HepG2 (cell line): Measurements from ENCODE around the gene CNNM2. TPM values are rescaled to one million over a fixed set of nuclear protein-coding genes. Genes with fewer than 3 reads are reported as not detected.
A peak's percentile ranks its signal among the peaks of the same experiment; 100 is the strongest.

Source experiments
- AGO1 ChIP-seq: fragments of 200-400 bp; formaldehyde crosslinking; IDR thresholded peaks from 2 replicates; pipeline ENCODE4 v1.6.1; 2017; ENCODE audit warnings: mild to moderate bottlenecking, low read depth, low read length, moderate library complexity; ENCODE audit not compliant: poor library complexity, severe bottlenecking
- ARID2 ChIP-seq: sonication (generic); formaldehyde crosslinking; IDR thresholded peaks from 2 replicates; pipeline ENCODE4 v1.8.1; 2022; ENCODE audit warnings: mild to moderate bottlenecking, missing genetic modification reagents, borderline replicate concordance
- DZIP1 ChIP-seq: sonication (generic); formaldehyde crosslinking; IDR thresholded peaks from 2 replicates; pipeline ENCODE4 v1.5.0; 2020; ENCODE audit warnings: mild to moderate bottlenecking, missing genetic modification reagents
- ETS1 ChIP-seq: sonication (generic); formaldehyde crosslinking; IDR thresholded peaks from 2 replicates; pipeline ENCODE4 v1.4.0; 2020; ENCODE audit warnings: missing genetic modification reagents
- GATAD2A ChIP-seq: IDR thresholded peaks from 2 replicates; pipeline ENCODE4 v1.6.1; 2016
- GTF3A ChIP-seq: sonication (generic); formaldehyde crosslinking; conservative IDR thresholded peaks from 2 replicates; pipeline ENCODE4 v1.4.0; 2020; ENCODE audit warnings: mild to moderate bottlenecking, missing genetic modification reagents
- HNRNPL ChIP-seq: fragments of 200-400 bp; formaldehyde crosslinking; IDR thresholded peaks from 2 replicates; pipeline ENCODE4 v1.6.1; 2017; ENCODE audit warnings: mild to moderate bottlenecking, low read depth, low read length
- ISX ChIP-seq: sonication (generic); formaldehyde crosslinking; conservative IDR thresholded peaks from 2 replicates; pipeline ENCODE4 v1.5.0; 2020; ENCODE audit warnings: missing genetic modification reagents
- JUND ChIP-seq: sonication (generic); formaldehyde crosslinking; IDR thresholded peaks from 2 replicates; pipeline ENCODE4 v1.8.0; 2022; ENCODE audit warnings: mild to moderate bottlenecking, missing genetic modification reagents
- KMT2A ChIP-seq: sonication (generic); formaldehyde crosslinking; IDR thresholded peaks from 2 replicates; pipeline ENCODE4 v1.4.0; 2020; ENCODE audit warnings: missing genetic modification reagents
- MLX ChIP-seq: IDR thresholded peaks from 2 replicates; pipeline ENCODE4 v1.6.1; 2016
- MTA1 ChIP-seq: sonication (generic); formaldehyde crosslinking; IDR thresholded peaks from 2 replicates; pipeline ENCODE4 v1.4.0; 2020; ENCODE audit warnings: missing genetic modification reagents, mild to moderate bottlenecking, borderline replicate concordance
- REST ChIP-seq, 2 experiments: IDR thresholded peaks; 2 replicates each; pipeline ENCODE4 v1.6.1; 2011 to 2012; ENCODE audit warnings: low read length in 2 of 2, borderline replicate concordance in 1 of 2, low read depth in 1 of 2, mild to moderate bottlenecking in 1 of 2, moderate library complexity in 1 of 2
- SP140L ChIP-seq: sonication (generic); formaldehyde crosslinking; IDR thresholded peaks from 2 replicates; pipeline ENCODE4 v1.4.0; 2020; ENCODE audit warnings: missing genetic modification reagents, borderline replicate concordance
- ZIK1 ChIP-seq: sonication (generic); formaldehyde crosslinking; IDR thresholded peaks from 2 replicates; pipeline ENCODE4 v1.5.0; 2020; ENCODE audit warnings: mild to moderate bottlenecking, low read depth, missing genetic modification reagents, borderline replicate concordance
- ZNF275 ChIP-seq: sonication (generic); formaldehyde crosslinking; IDR thresholded peaks from 2 replicates; pipeline ENCODE4 v1.8.0; 2022; ENCODE audit warnings: missing genetic modification reagents, mild to moderate bottlenecking, inconsistent platforms, borderline replicate concordance
- ZNF432 ChIP-seq: sonication (generic); formaldehyde crosslinking; IDR thresholded peaks from 2 replicates; pipeline ENCODE4 v1.5.0; 2020; ENCODE audit warnings: missing genetic modification reagents, mild to moderate bottlenecking, borderline replicate concordance
- ZNF713 ChIP-seq: sonication (generic); formaldehyde crosslinking; IDR thresholded peaks from 2 replicates; pipeline ENCODE4 v1.4.0; 2020; ENCODE audit warnings: mild to moderate bottlenecking, missing genetic modification reagents
- ZNF776 ChIP-seq: sonication (generic); formaldehyde crosslinking; IDR thresholded peaks from 2 replicates; pipeline ENCODE4 v1.4.0; 2020; ENCODE audit warnings: mild to moderate bottlenecking, missing genetic modification reagents
- ZNF777 ChIP-seq: sonication (generic); formaldehyde crosslinking; IDR thresholded peaks from 2 replicates; pipeline ENCODE4 v1.4.0; 2020; ENCODE audit warnings: missing genetic modification reagents
- ZSCAN22 ChIP-seq: sonication (generic); formaldehyde crosslinking; IDR thresholded peaks from 2 replicates; pipeline ENCODE4 v1.4.0; 2020; ENCODE audit warnings: mild to moderate bottlenecking, missing genetic modification reagents
- polyA plus RNA-seq, 8 experiments: library from polyadenylated mRNA; depleted of rRNA in 3 of 8; stranded (reverse) in 7 of 8; unstranded in 1 of 8; fragments of >200 nt; fragmentation: Illumina TruSeq in 4 of 8; extraction: Trizol in 4 of 8; gene quantifications; 2 replicates each; pipeline versions ENCODE4 v1.2.1 to v1.2.3, GENCODE V29; 2011 to 2016; ENCODE audit warnings: low read depth in 4 of 8, missing spikeins in 1 of 8, mixed read lengths in 1 of 8; ENCODE audit not compliant: insufficient read depth in 1 of 8
- total RNA-seq, 5 experiments: library from RNA; depleted of rRNA; stranded (reverse); fragments of >200 nt; fragmentation: Illumina TruSeq; extraction: Trizol; gene quantifications; 2 replicates each; pipeline ENCODE4 v1.2.3, GENCODE V29; 2016; ENCODE audit warnings: low read depth in 1 of 5

The CNNM2 gene
- total and polyA plus RNA-seq, 2 of the 13 experiments (the other 11 are each of a cell fraction or from before 2014, with no cell fraction given), result 7.1 to 9.0 TPM

GRCh38 chr10:102917314-102917961, 656 bp upstream of the CNNM2 start (continued):
- no peak for TF ChIP-seq ZIK1
- TF ChIP-seq REST (IDR thresholded peaks at IDR 0.05; ENCODE audit: borderline replicate concordance in 1 of 2, low read depth in 1 of 2, low read length in 2 of 2), result no peak
- TF ChIP-seq AGO1, result no peak
- peak; percentile 67; the same call in 1 of the 2 replicates for TF ChIP-seq ZNF776 (CRISPR knock-in tag)
- no peak for TF ChIP-seq JUND (CRISPR knock-in tag)
- no peak for TF ChIP-seq ZNF713 (CRISPR knock-in tag)
- TF ChIP-seq ZNF432 (CRISPR knock-in tag), result no peak
- TF ChIP-seq ZNF777 (CRISPR knock-in tag), result peak; percentile 55; the same call in 1 of the 2 replicates
- no peak for TF ChIP-seq ISX
- peak; percentile 57; the same call in 1 of the 2 replicates for TF ChIP-seq ZNF275 (CRISPR knock-in tag)
- TF ChIP-seq SP140L (CRISPR knock-in tag), result no peak
- TF ChIP-seq HNRNPL, result no peak
- TF ChIP-seq ZSCAN22 (CRISPR knock-in tag), result no peak
- no peak for TF ChIP-seq GTF3A (CRISPR knock-in tag)
- no peak for TF ChIP-seq MLX (CRISPR knock-in tag)
- TF ChIP-seq DZIP1 (CRISPR knock-in tag), result no peak
- TF ChIP-seq MTA1, result no peak
- TF ChIP-seq ARID2 (CRISPR knock-in tag), result no peak
- 0 out of 2 replicates have a peak, but pooled peaks have one; percentile 9 for TF ChIP-seq ETS1 (CRISPR knock-in tag)
- 0 out of 2 replicates have a peak, but pooled peaks have one; percentile 64 for TF ChIP-seq KMT2A (CRISPR knock-in tag)
- no peak for TF ChIP-seq GATAD2A (CRISPR knock-in tag)
